SU-DHL-6 (cell line): Measurements from ENCODE around the gene SERTAD2.
A peak's percentile ranks its signal among the peaks of the same experiment; 100 is the strongest.

Experiments used
- H2AFZ ChIP-seq: fragments of 200-600 bp; sonication (generic); 2 replicates; pipeline ENCODE4 v1.6.1; 2014; ENCODE audit warnings: low read depth, mild to moderate bottlenecking, moderate library complexity, mixed read lengths, antibody characterized with exemption, low read length; ENCODE audit not compliant: severe bottlenecking
- H3F3A ChIP-seq: fragments of 200-600 bp; shearing (Covaris generic); 2 replicates; pipeline ENCODE4 v1.6.0; 2016; ENCODE audit warnings: antibody characterized with exemption, mild to moderate bottlenecking; ENCODE audit not compliant: insufficient read depth
- H3K27ac ChIP-seq: fragments of 200-600 bp; sonication (generic); 2 replicates; pipeline ENCODE4 v1.5.1; 2016; ENCODE audit warnings: low read depth, mild to moderate bottlenecking, low read length, moderate library complexity, mixed read lengths
- H3K27me3 ChIP-seq: fragments of 200-600 bp; sonication (generic), shearing (Covaris generic); 2 replicates; pipeline ENCODE4 v1.6.0; 2014; ENCODE audit warnings: mild to moderate bottlenecking, low read length
- H3K36me3 ChIP-seq: fragments of 200-600 bp; sonication (generic); 2 replicates; pipeline ENCODE4 v1.6.1; 2014; ENCODE audit warnings: mild to moderate bottlenecking, low read length, mixed read lengths
- H3K4me2 ChIP-seq: fragments of 300-600, 200-600 bp; shearing (Covaris generic), sonication (generic); 2 replicates; pipeline ENCODE4 v1.6.0; 2014; ENCODE audit warnings: low read length, low read depth, mild to moderate bottlenecking; ENCODE audit not compliant: poor library complexity, severe bottlenecking
- H3K4me3 ChIP-seq: fragments of 200-600 bp; sonication (generic); 2 replicates; pipeline ENCODE4 v1.5.1; 2014; ENCODE audit warnings: antibody characterized with exemption, low read length, mild to moderate bottlenecking, mixed read lengths; ENCODE audit not compliant: insufficient read depth, poor library complexity, severe bottlenecking
- H3K79me2 ChIP-seq: fragments of 200-600 bp; sonication (generic); 2 replicates; pipeline ENCODE4 v1.6.1; 2014; ENCODE audit warnings: mild to moderate bottlenecking, low read length, moderate library complexity; ENCODE audit not compliant: insufficient read depth
- H3K9ac ChIP-seq: fragments of 200-600 bp; sonication (generic); 2 replicates; pipeline ENCODE4 v1.7.0; 2014; ENCODE audit warnings: mild to moderate bottlenecking, low read length
- H3K9me2 ChIP-seq: fragments of 200-600 bp; sonication (generic); replicated peaks from 2 replicates; pipeline ENCODE4 v1.6.1; 2014; ENCODE audit warnings: low read length; ENCODE audit not compliant: insufficient read depth
- H3K9me3 ChIP-seq: fragments of 200-600 bp; sonication (generic); 2 replicates; pipeline ENCODE4 v1.6.1; 2014; ENCODE audit warnings: low read length, mixed read lengths; ENCODE audit not compliant: insufficient read depth
- H4K20me1 ChIP-seq: fragments of 200-600 bp; sonication (generic); 2 replicates; pipeline ENCODE4 v1.6.1; 2014; ENCODE audit warnings: low read depth, mild to moderate bottlenecking, antibody characterized with exemption, low read length, moderate library complexity, mixed read lengths
- EZH2phosphoT487 ChIP-seq: fragments of 200-600 bp; sonication (generic), shearing (Covaris generic); conservative IDR thresholded peaks from 2 replicates; pipeline ENCODE4 v1.6.1; 2018; ENCODE audit warnings: mild to moderate bottlenecking, antibody characterized with exemption, low read length, moderate library complexity, mixed read lengths
- TF ChIP-seq, protein P1 (sequence below): fragments of 200-600 bp; sonication (generic); IDR thresholded peaks from one replicate; pipeline ENCODE4 v1.5.1; 2017; ENCODE audit warnings: antibody characterized with exemption, mild to moderate bottlenecking, low read length, moderate library complexity; ENCODE audit not compliant: insufficient read depth, poor library complexity, severe bottlenecking

SERTAD2 gene

GRCh38 chr2:64607381-64608304 is 46.1 kb downstream of the SERTAD2 start:
- Histone ChIP-seq H3K4me3 (peak overlapping the region; percentile 32), H3K9ac (no peak overlapping the region), H3K9me2 (no peaks in the 10 kb centered on the region), H3K36me3 (no peaks in the 10 kb centered on the region), H2AFZ (peak overlapping the region; percentile 96), H3K27ac (no peak overlapping the region), H3K27me3 (no peaks in the 10 kb centered on the region), H3K4me2 (peak overlapping the region; percentile 63), H3K79me2 (no peaks in the 10 kb centered on the region), H3F3A (0 out of 2 replicates have a peak, but pooled peaks cover 3% of the 10 kb centered on the region), H3K9me3 (no peaks in the 10 kb centered on the region), H4K20me1 (no peaks in the 10 kb centered on the region)
- TF ChIP-seq, protein P1, sequence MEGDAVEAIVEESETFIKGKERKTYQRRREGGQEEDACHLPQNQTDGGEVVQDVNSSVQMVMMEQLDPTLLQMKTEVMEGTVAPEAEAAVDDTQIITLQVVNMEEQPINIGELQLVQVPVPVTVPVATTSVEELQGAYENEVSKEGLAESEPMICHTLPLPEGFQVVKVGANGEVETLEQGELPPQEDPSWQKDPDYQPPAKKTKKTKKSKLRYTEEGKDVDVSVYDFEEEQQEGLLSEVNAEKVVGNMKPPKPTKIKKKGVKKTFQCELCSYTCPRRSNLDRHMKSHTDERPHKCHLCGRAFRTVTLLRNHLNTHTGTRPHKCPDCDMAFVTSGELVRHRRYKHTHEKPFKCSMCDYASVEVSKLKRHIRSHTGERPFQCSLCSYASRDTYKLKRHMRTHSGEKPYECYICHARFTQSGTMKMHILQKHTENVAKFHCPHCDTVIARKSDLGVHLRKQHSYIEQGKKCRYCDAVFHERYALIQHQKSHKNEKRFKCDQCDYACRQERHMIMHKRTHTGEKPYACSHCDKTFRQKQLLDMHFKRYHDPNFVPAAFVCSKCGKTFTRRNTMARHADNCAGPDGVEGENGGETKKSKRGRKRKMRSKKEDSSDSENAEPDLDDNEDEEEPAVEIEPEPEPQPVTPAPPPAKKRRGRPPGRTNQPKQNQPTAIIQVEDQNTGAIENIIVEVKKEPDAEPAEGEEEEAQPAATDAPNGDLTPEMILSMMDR, result no peak
- no peak for TF ChIP-seq EZH2phosphoT487

DNA sequence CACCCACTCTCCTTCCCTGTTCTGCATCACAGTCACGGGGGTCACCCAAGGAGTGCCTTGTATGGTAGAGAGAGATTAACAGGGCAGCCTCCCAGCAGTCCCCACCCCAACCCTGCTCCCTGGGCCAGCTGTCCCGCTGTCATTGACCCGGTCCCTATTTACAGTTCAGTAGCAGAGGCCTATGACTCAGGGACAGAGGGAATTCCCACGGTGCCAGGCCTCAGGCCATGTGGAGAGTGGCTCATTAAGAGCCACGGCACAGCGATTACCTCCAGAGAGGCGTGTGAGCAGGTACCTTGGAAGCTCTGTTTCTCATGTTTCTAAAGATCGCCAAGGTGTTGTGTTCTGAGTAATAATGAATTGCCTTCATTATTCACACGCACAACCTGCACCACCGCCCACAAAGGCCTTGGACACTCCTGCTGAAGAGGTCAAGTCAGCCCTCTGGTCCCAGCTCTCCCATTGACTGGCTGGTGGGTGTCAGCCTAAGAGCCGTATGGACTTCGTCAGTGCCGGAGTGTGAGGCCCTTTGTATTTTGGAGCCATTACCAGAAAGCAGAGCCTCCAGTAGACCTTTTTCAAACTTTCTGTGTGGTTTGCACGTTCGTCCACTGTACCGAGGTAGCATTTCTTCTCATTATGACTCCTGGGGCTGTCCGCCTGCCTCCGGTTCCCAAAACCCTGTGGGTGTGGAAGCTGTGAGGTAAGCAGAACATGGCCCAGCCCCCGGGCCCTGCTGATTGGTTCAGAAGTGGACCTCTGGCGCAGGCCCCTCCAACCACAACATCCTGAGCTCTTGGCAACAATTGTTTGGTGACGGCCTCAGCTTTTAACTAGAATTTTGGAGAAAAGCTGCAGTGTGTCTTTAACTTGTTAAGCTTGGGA is 47.0 kb downstream of the SERTAD2 start:
- H3K4me3 ChIP-seq, result peak overlapping the region; percentile 32
- peak overlapping the region; percentile 36 for H3K9ac ChIP-seq
- H3K9me3 ChIP-seq, result no peaks in the 10 kb centered on the region
- no peaks in the 10 kb centered on the region for H3K27me3 ChIP-seq
- no peak for TF ChIP-seq EZH2phosphoT487
- TF ChIP-seq, protein P1, result no peak
- peak overlapping the region; percentile 96 for H2AFZ ChIP-seq
- no peaks in the 10 kb centered on the region for H3K79me2 ChIP-seq
- H3K36me3 ChIP-seq, result no peaks in the 10 kb centered on the region
- no peaks in the 10 kb centered on the region for H4K20me1 ChIP-seq
- H3F3A ChIP-seq, result 0 out of 2 replicates have a peak, but pooled peaks cover 3% of the 10 kb centered on the region
- no peaks in the 10 kb centered on the region for H3K9me2 ChIP-seq
- no peak overlapping the region for H3K27ac ChIP-seq
- peak overlapping the region; percentile 63 for H3K4me2 ChIP-seq

DNA sequence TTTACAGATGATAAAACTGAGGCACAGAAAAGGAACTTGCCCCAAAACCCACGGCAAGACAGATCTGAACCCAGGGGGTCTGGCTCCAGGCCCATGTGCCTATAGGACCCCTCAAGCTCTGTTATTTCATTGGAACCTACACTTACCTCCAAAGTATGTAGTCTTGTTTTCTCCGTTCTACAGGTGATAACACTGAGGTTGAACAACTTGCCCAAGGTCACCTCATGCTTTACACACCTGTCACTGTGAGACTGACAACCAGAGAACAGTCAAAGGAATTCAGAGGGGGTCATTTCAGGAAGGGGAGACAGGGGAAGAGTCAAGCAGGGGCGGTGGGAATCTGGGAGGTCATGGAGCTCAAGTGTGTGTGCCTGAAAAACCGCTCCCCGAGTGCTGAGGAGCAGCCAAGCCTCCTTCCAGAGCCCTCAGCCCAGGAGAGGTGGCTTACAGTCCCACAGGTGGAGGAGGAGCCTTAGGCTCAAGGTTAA is 47.7 kb downstream of the SERTAD2 start:
- H3K4me3 ChIP-seq, result no peak overlapping the region
- H2AFZ ChIP-seq, result no peak overlapping the region

More for the DNA sequence above, 47.7 kb downstream of the SERTAD2 start:
- Histone ChIP-seq H3K36me3 (no peaks in the 10 kb centered on the region), H3K27me3 (no peaks in the 10 kb centered on the region), H3K9me3 (no peaks in the 10 kb centered on the region), H3K27ac (no peak overlapping the region), H4K20me1 (no peaks in the 10 kb centered on the region), H3K4me2 (peak overlapping the region; percentile 63), H3F3A (0 out of 2 replicates have a peak, but pooled peaks cover 3% of the 10 kb centered on the region), H3K79me2 (no peaks in the 10 kb centered on the region), H3K9ac (no peak overlapping the region), H3K9me2 (no peaks in the 10 kb centered on the region)
- TF ChIP-seq, protein P1, result no peak
- TF ChIP-seq EZH2phosphoT487, result no peak
